K562 (cell line): ENCODE measurements around the gene ABL1. TPM values are rescaled to one million over a fixed set of nuclear protein-coding genes. Genes with fewer than 3 reads are reported as not detected.

ENCODE experiments used
- EHMT2 ChIP-seq: fragments of 450-650 bp; IDR thresholded peaks from 2 replicates; pipeline ENCODE4 v1.6.1; 2018; ENCODE audit warnings: antibody characterized with exemption
- ZSCAN29 ChIP-seq: fragments of 450-650 bp; IDR thresholded peaks from 2 replicates; pipeline ENCODE4 v1.6.1; 2017
- polyA plus RNA-seq, 8 experiments: library from polyadenylated mRNA; depleted of rRNA in 4 of 8; stranded (reverse) in 5 of 8; unstranded in 3 of 8; fragments of >200 nt; fragmentation: Nextera tagmentation in 2 of 8; fragmentation: Illumina TruSeq in 1 of 8; extraction: Ambion mirVana in 2 of 8; extraction: Trizol in 1 of 8; gene quantifications; 2 replicates each; pipeline versions ENCODE4 v1.2.1 to v1.2.3, GENCODE V29; 2011 to 2014; ENCODE audit warnings: inconsistent platforms in 1 of 8, missing spikeins in 1 of 8
- total RNA-seq, 7 experiments: library from RNA; depleted of rRNA in 6 of 7; stranded (reverse); fragments of >200 nt in 6 of 7; fragmentation: Illumina TruSeq in 2 of 7; extraction: Trizol in 2 of 7; gene quantifications; 2 replicates each; pipeline versions ENCODE4 v1.2.1 to v1.2.3, GENCODE V29; 2011 to 2021; ENCODE audit warnings: low replicate concordance in 1 of 7
- TF ChIP-seq, protein P1 (sequence below): fragments of 450-650 bp; IDR thresholded peaks from 2 replicates; pipeline ENCODE4 v1.6.1; 2016; ENCODE audit warnings: mild to moderate bottlenecking, moderate library complexity

Gene ABL1
- total and polyA plus RNA-seq, 9 of the 15 experiments (the other 6 are each of a cell fraction or from before 2014, with no cell fraction given) = 1.5 to 130 (median 37.8) TPM

GRCh38 chr9:130924448-130924788 lies 89.4 kb downstream of the ABL1 start (continued):
- TF ChIP-seq, protein P1, sequence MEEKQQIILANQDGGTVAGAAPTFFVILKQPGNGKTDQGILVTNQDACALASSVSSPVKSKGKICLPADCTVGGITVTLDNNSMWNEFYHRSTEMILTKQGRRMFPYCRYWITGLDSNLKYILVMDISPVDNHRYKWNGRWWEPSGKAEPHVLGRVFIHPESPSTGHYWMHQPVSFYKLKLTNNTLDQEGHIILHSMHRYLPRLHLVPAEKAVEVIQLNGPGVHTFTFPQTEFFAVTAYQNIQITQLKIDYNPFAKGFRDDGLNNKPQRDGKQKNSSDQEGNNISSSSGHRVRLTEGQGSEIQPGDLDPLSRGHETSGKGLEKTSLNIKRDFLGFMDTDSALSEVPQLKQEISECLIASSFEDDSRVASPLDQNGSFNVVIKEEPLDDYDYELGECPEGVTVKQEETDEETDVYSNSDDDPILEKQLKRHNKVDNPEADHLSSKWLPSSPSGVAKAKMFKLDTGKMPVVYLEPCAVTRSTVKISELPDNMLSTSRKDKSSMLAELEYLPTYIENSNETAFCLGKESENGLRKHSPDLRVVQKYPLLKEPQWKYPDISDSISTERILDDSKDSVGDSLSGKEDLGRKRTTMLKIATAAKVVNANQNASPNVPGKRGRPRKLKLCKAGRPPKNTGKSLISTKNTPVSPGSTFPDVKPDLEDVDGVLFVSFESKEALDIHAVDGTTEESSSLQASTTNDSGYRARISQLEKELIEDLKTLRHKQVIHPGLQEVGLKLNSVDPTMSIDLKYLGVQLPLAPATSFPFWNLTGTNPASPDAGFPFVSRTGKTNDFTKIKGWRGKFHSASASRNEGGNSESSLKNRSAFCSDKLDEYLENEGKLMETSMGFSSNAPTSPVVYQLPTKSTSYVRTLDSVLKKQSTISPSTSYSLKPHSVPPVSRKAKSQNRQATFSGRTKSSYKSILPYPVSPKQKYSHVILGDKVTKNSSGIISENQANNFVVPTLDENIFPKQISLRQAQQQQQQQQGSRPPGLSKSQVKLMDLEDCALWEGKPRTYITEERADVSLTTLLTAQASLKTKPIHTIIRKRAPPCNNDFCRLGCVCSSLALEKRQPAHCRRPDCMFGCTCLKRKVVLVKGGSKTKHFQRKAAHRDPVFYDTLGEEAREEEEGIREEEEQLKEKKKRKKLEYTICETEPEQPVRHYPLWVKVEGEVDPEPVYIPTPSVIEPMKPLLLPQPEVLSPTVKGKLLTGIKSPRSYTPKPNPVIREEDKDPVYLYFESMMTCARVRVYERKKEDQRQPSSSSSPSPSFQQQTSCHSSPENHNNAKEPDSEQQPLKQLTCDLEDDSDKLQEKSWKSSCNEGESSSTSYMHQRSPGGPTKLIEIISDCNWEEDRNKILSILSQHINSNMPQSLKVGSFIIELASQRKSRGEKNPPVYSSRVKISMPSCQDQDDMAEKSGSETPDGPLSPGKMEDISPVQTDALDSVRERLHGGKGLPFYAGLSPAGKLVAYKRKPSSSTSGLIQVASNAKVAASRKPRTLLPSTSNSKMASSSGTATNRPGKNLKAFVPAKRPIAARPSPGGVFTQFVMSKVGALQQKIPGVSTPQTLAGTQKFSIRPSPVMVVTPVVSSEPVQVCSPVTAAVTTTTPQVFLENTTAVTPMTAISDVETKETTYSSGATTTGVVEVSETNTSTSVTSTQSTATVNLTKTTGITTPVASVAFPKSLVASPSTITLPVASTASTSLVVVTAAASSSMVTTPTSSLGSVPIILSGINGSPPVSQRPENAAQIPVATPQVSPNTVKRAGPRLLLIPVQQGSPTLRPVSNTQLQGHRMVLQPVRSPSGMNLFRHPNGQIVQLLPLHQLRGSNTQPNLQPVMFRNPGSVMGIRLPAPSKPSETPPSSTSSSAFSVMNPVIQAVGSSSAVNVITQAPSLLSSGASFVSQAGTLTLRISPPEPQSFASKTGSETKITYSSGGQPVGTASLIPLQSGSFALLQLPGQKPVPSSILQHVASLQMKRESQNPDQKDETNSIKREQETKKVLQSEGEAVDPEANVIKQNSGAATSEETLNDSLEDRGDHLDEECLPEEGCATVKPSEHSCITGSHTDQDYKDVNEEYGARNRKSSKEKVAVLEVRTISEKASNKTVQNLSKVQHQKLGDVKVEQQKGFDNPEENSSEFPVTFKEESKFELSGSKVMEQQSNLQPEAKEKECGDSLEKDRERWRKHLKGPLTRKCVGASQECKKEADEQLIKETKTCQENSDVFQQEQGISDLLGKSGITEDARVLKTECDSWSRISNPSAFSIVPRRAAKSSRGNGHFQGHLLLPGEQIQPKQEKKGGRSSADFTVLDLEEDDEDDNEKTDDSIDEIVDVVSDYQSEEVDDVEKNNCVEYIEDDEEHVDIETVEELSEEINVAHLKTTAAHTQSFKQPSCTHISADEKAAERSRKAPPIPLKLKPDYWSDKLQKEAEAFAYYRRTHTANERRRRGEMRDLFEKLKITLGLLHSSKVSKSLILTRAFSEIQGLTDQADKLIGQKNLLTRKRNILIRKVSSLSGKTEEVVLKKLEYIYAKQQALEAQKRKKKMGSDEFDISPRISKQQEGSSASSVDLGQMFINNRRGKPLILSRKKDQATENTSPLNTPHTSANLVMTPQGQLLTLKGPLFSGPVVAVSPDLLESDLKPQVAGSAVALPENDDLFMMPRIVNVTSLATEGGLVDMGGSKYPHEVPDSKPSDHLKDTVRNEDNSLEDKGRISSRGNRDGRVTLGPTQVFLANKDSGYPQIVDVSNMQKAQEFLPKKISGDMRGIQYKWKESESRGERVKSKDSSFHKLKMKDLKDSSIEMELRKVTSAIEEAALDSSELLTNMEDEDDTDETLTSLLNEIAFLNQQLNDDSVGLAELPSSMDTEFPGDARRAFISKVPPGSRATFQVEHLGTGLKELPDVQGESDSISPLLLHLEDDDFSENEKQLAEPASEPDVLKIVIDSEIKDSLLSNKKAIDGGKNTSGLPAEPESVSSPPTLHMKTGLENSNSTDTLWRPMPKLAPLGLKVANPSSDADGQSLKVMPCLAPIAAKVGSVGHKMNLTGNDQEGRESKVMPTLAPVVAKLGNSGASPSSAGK = no peak
- no peak for TF ChIP-seq EHMT2
- no peak for TF ChIP-seq ZSCAN29
